CD4-positive, CD25-positive, alpha-beta regulatory T cell (primary cell): ENCODE measurements around the gene DGUOK. TPM values are rescaled to one million over a fixed set of nuclear protein-coding genes. Genes with fewer than 3 reads are reported as not detected.
A peak's percentile ranks its signal among the peaks of the same experiment; 100 is the strongest.

Source experiments
- ATAC-seq, 2 donors: fragments of 150-1000 bp; cut with Tn5 transposase; one replicate each; pipeline ENCODE4 v1.10.0; 2021; ENCODE audit warnings: low read depth in 2 of 2, moderate number of reproducible peaks in 2 of 2, moderate library complexity in 1 of 2
- DNase-seq, 3 donors: peaks; one replicate each; pipeline versions ENCODE4 v3.0.0 to v3.0.0-alpha.2; 2012 to 2022; ENCODE audit warnings: mixed read lengths in 1 of 3
- H3K27ac ChIP-seq: one replicate; pipeline ENCODE4 v1.7.0; 2013; ENCODE audit warnings: mild to moderate bottlenecking, low read length; ENCODE audit not compliant: insufficient read depth, poor library complexity, severe bottlenecking
- H3K27me3 ChIP-seq: one replicate; pipeline ENCODE4 v1.7.0; 2013; ENCODE audit warnings: low read length; ENCODE audit not compliant: control insufficient read depth, insufficient read depth
- H3K36me3 ChIP-seq: one replicate; pipeline ENCODE4 v1.7.0; 2013; ENCODE audit warnings: mild to moderate bottlenecking, low read length, moderate library complexity; ENCODE audit not compliant: control insufficient read depth, insufficient read depth
- H3K4me1 ChIP-seq: 2 replicates; pipeline ENCODE4 v1.7.0; 2013; ENCODE audit warnings: mild to moderate bottlenecking, low read length; ENCODE audit not compliant: insufficient read depth, control insufficient read depth, poor library complexity, severe bottlenecking
- H3K4me3 ChIP-seq: one replicate; pipeline ENCODE4 v1.7.0; 2013; ENCODE audit warnings: low read depth, mild to moderate bottlenecking, low read length, moderate library complexity
- H3K9me3 ChIP-seq, 2 experiments: 1 replicate in 1 of 2; 2 replicates in 1 of 2; pipeline ENCODE4 v1.7.0; 2013; ENCODE audit warnings: low read length in 2 of 2, mild to moderate bottlenecking in 1 of 2, moderate library complexity in 1 of 2; ENCODE audit not compliant: control insufficient read depth in 2 of 2
- H3K27ac Mint-ChIP-seq, 3 donors: one replicate each; pipeline ENCODE4 v1.8.0; 2020 to 2022; ENCODE audit warnings: mild to moderate bottlenecking in 3 of 3, mixed read lengths in 3 of 3, moderate library complexity in 2 of 3
- H3K27me3 Mint-ChIP-seq: one replicate; pipeline ENCODE4 v1.8.0; 2022; ENCODE audit warnings: mild to moderate bottlenecking, mixed read lengths
- H3K36me3 Mint-ChIP-seq: one replicate; pipeline ENCODE4 v1.8.0; 2020; ENCODE audit warnings: mixed read lengths
- H3K4me1 Mint-ChIP-seq, 4 donors: one replicate each; pipeline ENCODE4 v1.8.0; 2020 to 2022; ENCODE audit warnings: mixed read lengths in 4 of 4, mild to moderate bottlenecking in 1 of 4
- H3K4me3 Mint-ChIP-seq, 4 donors: one replicate each; pipeline ENCODE4 v1.8.0; 2020 to 2022; ENCODE audit warnings: mild to moderate bottlenecking in 4 of 4, mixed read lengths in 4 of 4, moderate library complexity in 3 of 4
- H3K9me3 Mint-ChIP-seq, 7 donors: one replicate each; pipeline ENCODE4 v1.8.0; 2020 to 2022; ENCODE audit warnings: mixed read lengths in 7 of 7, mild to moderate bottlenecking in 3 of 7, moderate library complexity in 2 of 7
- polyA plus RNA-seq, 4 donors: library from polyadenylated mRNA; unstranded; fragments of 300-500 nt; fragmentation: Illumina TruSeq; gene quantifications; one replicate each; pipeline ENCODE4 v1.2.3, GENCODE V29; 2021
- total RNA-seq: library from RNA; stranded (reverse); gene quantifications from one replicate; pipeline ENCODE4 v1.2.3, GENCODE V29; 2022

DGUOK gene
- total and polyA plus RNA-seq, 5 donors from 2014 or later: 43.5 to 226 (median 188) TPM

DNA sequence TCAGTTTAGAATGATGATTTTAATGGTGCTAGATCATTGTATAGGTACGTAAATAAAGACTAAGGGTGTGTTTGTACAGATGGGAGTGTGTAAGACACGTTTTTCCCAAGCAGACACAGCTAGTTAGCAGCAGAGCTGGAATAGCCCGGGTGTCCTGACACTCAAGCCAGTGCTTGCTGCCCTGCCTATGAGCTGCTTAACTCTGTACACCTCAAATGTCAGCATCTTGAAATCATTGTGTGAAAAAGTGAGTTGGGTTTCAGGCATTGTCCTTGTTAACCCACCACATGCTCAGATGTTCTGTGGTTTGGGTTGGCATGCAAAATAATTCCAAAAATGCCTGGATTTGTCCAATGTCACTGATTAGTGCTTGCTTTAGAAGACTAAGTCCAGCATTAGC lies 45.0 kb downstream of the DGUOK start:
- DNase-seq (no peak), ATAC-seq (no peak)
- Mint-ChIP-seq H3K4me3 (peak overlapping the region in 3 of 4 donors; percentile 62 to 83 (median 75)), H3K27ac (peak overlapping the region; percentile 90 to 95 (median 93)), H3K9me3 (no peaks in the 10 kb centered on the region), H3K27me3 (no peaks in the 10 kb centered on the region), H3K36me3 (no peaks in the 10 kb centered on the region), H3K4me1 (peaks cover 24 to 64% (median 31%) of the 10 kb centered on the region in 4 donors)
- no peaks in the 10 kb centered on the region for H3K36me3 ChIP-seq
- H3K27me3 ChIP-seq: no peaks in the 10 kb centered on the region
- peak overlapping the region; percentile 6 for H3K27ac ChIP-seq
- H3K4me3 ChIP-seq: peak overlapping the region; percentile 21
- H3K9me3 ChIP-seq: no peaks in the 10 kb centered on the region
- H3K4me1 ChIP-seq: peaks cover 28% of the 10 kb centered on the region

DNA sequence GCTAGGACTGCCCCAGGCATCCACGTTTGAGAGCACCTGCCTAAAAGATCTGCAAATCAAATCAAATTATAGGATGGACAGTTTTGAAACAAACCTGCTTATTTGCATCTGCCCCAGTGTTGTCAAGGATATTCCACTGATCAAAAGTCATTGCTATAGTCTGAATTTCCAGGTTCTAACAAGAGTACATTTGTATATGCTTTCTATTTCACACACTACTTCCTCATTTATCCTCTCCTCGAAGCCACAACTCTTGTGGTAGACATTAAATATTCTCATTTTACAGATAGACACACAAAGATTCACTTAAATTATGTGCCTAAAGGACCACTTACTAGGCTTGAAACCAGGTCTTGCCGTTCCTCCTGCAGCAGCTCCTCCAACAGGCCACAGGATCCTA lies 46.2 kb downstream of the DGUOK start:
- no peaks in the 10 kb centered on the region for H3K9me3 ChIP-seq
- Mint-ChIP-seq H3K9me3 (no peaks in the 10 kb centered on the region), H3K36me3 (no peaks in the 10 kb centered on the region), H3K27ac (peak overlapping the region in 1 of 3 donors; percentile 18), H3K4me3 (peak overlapping the region in 2 of 4 donors; percentile 35 to 56), H3K27me3 (no peaks in the 10 kb centered on the region), H3K4me1 (peaks cover 24 to 68% (median 34%) of the 10 kb centered on the region in 4 donors)
- peaks cover 28% of the 10 kb centered on the region for H3K4me1 ChIP-seq
- no peak overlapping the region for H3K4me3 ChIP-seq
- H3K27ac ChIP-seq: no peak overlapping the region
- no peaks in the 10 kb centered on the region for H3K36me3 ChIP-seq
- DNase-seq (no peak), ATAC-seq (no peak)
- no peaks in the 10 kb centered on the region for H3K27me3 ChIP-seq

DNA sequence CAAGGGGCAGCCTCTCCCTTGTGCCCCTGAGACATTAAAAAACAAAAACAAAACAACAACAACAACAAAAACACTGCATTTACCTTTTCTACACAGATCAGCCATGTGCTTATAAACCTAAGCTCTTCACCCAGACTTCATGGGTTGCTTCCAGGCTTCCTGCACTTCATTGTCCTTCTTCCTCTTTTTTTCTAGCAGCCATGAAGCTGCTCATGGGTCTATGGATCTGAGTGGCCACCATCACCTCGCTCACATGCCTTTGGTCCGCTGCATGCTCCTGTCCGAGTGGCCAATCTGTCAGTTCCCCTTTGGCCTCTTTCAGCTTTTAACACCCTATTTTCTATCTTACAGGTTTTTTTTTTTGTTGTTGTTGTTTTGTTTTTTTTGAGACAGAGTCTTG lies 49.1 kb downstream of the DGUOK start:
- Histone ChIP-seq H3K36me3 (no peaks in the 10 kb centered on the region), H3K27ac (no peak overlapping the region), H3K4me3 (no peak overlapping the region), H3K4me1 (peaks cover 47% of the 10 kb centered on the region), H3K27me3 (no peaks in the 10 kb centered on the region), H3K9me3 (no peaks in the 10 kb centered on the region)
- peaks cover 23 to 67% (median 39%) of the 10 kb centered on the region in 4 donors for H3K4me1 Mint-ChIP-seq
- no peaks in the 10 kb centered on the region for H3K9me3 Mint-ChIP-seq
- no peaks in the 10 kb centered on the region for H3K27me3 Mint-ChIP-seq
- H3K27ac Mint-ChIP-seq: peak overlapping the region in 1 of 3 donors; percentile 56
- DNase-seq (no peak), ATAC-seq (no peak)
- H3K36me3 Mint-ChIP-seq: no peaks in the 10 kb centered on the region
- H3K4me3 Mint-ChIP-seq: no peak overlapping the region

DNA sequence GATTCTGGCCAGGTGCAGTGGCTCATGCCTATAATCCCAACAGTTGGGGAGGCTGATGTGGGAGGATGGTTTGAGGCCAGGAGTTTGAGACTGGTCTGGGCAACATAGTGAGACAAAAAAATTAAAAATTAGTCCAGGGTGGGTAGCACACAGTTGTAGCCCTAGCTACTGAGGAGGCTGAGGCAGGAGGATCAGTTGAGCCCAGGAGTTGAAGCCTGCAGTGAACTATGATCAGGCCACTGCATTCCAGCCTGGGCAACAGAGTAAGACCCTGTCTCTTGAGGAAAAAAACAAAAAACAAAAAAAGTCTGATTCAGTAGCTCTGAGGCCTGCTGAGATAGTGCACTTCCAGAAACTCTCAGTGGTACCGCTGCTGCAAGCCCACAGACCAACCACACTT lies 50.1 kb downstream of the DGUOK start:
- Mint-ChIP-seq H3K4me1 (peaks cover 21 to 67% (median 35%) of the 10 kb centered on the region in 4 donors), H3K27ac (peak overlapping the region in 1 of 3 donors; percentile 82), H3K27me3 (no peaks in the 10 kb centered on the region), H3K9me3 (no peaks in the 10 kb centered on the region), H3K36me3 (no peaks in the 10 kb centered on the region), H3K4me3 (no peak overlapping the region)
- no peaks in the 10 kb centered on the region for H3K9me3 ChIP-seq
- H3K4me1 ChIP-seq: peaks cover 47% of the 10 kb centered on the region
- no peak for ATAC-seq
- no peak overlapping the region for H3K27ac ChIP-seq
- H3K36me3 ChIP-seq: no peaks in the 10 kb centered on the region
- H3K27me3 ChIP-seq: no peaks in the 10 kb centered on the region
- no peak overlapping the region for H3K4me3 ChIP-seq
- DNase-seq: no peak

DNA sequence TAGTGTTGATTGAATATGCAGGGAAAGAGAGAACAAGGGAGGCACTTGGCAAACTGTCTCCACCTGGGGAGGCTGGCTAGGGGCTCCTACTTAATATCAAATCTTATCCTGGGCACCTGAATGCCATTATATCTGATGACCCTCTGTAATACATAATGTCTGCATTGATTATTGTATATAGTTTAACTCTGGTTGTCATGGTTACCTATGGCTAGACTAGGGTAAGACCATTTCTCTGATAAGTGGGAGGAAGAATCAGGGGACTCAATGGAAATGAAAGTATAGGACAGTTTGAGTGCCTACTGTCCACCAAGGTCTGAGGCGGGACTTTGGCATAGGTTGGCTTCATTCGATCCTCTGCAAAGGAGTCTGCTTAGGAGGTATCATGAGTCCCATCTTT lies 50.8 kb downstream of the DGUOK start:
- no peak for DNase-seq
- Mint-ChIP-seq H3K4me1 (peaks cover 17 to 66% (median 38%) of the 10 kb centered on the region in 4 donors), H3K27me3 (no peaks in the 10 kb centered on the region), H3K4me3 (no peak overlapping the region), H3K27ac (peak overlapping the region in 2 of 3 donors; percentile 82 to 86), H3K36me3 (no peaks in the 10 kb centered on the region), H3K9me3 (no peaks in the 10 kb centered on the region)
- H3K36me3 ChIP-seq: no peaks in the 10 kb centered on the region
- no peak for ATAC-seq
- no peak overlapping the region for H3K4me3 ChIP-seq
- H3K27ac ChIP-seq: no peak overlapping the region
- peaks cover 43% of the 10 kb centered on the region for H3K4me1 ChIP-seq
- H3K9me3 ChIP-seq: no peaks in the 10 kb centered on the region
- no peaks in the 10 kb centered on the region for H3K27me3 ChIP-seq

DNA sequence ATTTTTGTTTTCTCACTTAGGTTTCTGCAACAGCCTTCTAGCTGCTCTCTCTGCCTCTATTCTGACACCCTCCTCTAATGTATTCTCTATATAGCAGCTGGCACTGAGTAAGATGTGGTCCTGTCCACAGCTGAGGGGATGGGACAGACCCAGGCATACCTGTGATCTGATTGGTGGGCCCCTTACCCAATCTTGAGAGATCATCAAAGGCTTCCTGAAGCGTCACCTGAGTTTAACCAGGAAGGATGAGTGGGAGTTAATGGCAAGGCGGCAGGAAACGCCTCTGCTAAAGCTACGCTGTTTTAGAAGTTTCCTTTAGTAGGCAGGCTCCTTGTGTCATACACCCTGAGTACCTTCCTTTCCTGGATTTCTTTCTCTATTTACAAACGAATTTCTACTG lies 52.3 kb downstream of the DGUOK start:
- peaks cover 12 to 75% (median 47%) of the 10 kb centered on the region in 4 donors for H3K4me1 Mint-ChIP-seq
- H3K4me3 ChIP-seq: peak overlapping the region; percentile 61

DNA sequence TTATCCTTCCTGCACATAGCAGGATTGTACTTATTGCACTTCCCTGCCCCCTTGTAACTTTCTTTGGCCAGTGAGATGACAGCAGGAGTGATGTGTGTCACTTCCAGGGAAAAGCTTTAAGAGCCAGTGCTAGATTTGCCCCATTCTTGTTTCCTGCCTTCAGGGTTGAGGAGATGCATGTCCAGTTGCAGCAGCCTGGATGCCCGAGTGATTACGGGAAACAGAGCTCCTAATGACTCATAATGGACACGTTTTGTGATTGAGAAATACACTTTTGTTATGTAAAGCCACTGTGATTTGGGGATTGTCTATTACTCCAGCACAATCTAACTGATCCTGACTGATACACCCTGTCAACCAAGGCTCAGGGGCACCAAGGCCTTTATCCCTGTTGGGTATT lies 53.0 kb downstream of the DGUOK start:
- Histone ChIP-seq H3K27me3 (no peaks in the 10 kb centered on the region), H3K9me3 (no peaks in the 10 kb centered on the region), H3K36me3 (no peaks in the 10 kb centered on the region), H3K27ac (peak overlapping the region; percentile 58), H3K4me3 (peak overlapping the region; percentile 61), H3K4me1 (peaks cover 54% of the 10 kb centered on the region)
- Mint-ChIP-seq H3K9me3 (no peaks in the 10 kb centered on the region), H3K27me3 (no peaks in the 10 kb centered on the region), H3K4me3 (peak overlapping the region; percentile 2 to 82 (median 66)), H3K27ac (peak overlapping the region; percentile 86 to 95 (median 88)), H3K36me3 (no peaks in the 10 kb centered on the region), H3K4me1 (peaks cover 12 to 75% (median 47%) of the 10 kb centered on the region in 4 donors)
- no peak for ATAC-seq
- no peak for DNase-seq

More for the DNA sequence above, 52.3 kb downstream of the DGUOK start:
- H3K9me3 ChIP-seq: no peaks in the 10 kb centered on the region
- Mint-ChIP-seq H3K27me3 (no peaks in the 10 kb centered on the region), H3K27ac (peak overlapping the region; percentile 86 to 95 (median 88)), H3K4me3 (peak overlapping the region; percentile 2 to 82 (median 66)), H3K36me3 (no peaks in the 10 kb centered on the region), H3K9me3 (no peaks in the 10 kb centered on the region)
- peak; percentile 88 for ATAC-seq
- H3K4me1 ChIP-seq: peaks cover 49% of the 10 kb centered on the region
- no peaks in the 10 kb centered on the region for H3K36me3 ChIP-seq
- peak; percentile 62 to 83 (median 70) for DNase-seq
- H3K27ac ChIP-seq: peak overlapping the region; percentile 58
- no peaks in the 10 kb centered on the region for H3K27me3 ChIP-seq

DNA sequence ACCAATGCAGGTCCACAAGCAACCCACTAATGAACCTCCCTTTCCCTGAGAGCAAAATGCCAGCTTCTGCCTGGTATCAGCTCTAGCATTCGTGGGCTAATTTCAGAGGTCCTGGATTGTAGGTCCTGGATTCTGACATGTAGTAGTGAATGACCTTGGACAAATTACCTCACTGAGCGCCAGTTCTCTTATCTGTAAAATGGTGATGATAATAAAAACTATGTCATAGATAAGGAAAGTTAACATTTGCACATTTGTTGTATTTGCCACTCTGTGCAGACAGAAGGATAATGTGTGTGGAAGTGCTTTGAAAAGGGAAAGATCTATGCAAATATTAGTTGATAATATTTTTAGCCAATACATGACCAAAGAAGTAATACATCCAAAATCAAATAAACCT lies 53.9 kb downstream of the DGUOK start:
- no peak overlapping the region for H3K27ac ChIP-seq
- peak overlapping the region; percentile 58 to 86 (median 74) for H3K4me3 Mint-ChIP-seq
- H3K4me1 Mint-ChIP-seq: peaks cover 12 to 69% (median 47%) of the 10 kb centered on the region in 4 donors

More for the DNA sequence above, 53.9 kb downstream of the DGUOK start:
- Mint-ChIP-seq H3K9me3 (no peaks in the 10 kb centered on the region), H3K27me3 (no peaks in the 10 kb centered on the region), H3K36me3 (no peaks in the 10 kb centered on the region), H3K27ac (peak overlapping the region in 2 of 3 donors; percentile 73 to 86)
- Histone ChIP-seq H3K27me3 (no peaks in the 10 kb centered on the region), H3K36me3 (no peaks in the 10 kb centered on the region), H3K9me3 (no peaks in the 10 kb centered on the region), H3K4me3 (peak overlapping the region; percentile 81), H3K4me1 (peaks cover 54% of the 10 kb centered on the region)
- DNase-seq: no peak
- ATAC-seq: no peak
